Activated CD8-positive, alpha-beta memory T cell treated with anti-CD3 and anti-CD28 coated beads for 1 hour (primary cell): Measurements from ENCODE around the gene AMIGO3.
"Not testable (repeated sequence)": the region's sequence is repeated elsewhere in the genome, so short reads cannot be mapped to it uniquely, and the experiment has no call there.

Experiments used
- DNase-seq, 2 donors: peaks; one replicate each; pipeline ENCODE4 v3.0.0-alpha.2; 2020; ENCODE audit warnings: low read depth in 1 of 2; ENCODE audit errors: extremely low read depth in 1 of 2

Gene AMIGO3

GRCh38 chr3:49712631-49713317 lies 6.7 kb downstream of the AMIGO3 start:
- no peak for DNase-seq

GRCh38 chr3:49712166-49712565 lies 7.3 kb downstream of the AMIGO3 start:
- no peak for DNase-seq

DNA sequence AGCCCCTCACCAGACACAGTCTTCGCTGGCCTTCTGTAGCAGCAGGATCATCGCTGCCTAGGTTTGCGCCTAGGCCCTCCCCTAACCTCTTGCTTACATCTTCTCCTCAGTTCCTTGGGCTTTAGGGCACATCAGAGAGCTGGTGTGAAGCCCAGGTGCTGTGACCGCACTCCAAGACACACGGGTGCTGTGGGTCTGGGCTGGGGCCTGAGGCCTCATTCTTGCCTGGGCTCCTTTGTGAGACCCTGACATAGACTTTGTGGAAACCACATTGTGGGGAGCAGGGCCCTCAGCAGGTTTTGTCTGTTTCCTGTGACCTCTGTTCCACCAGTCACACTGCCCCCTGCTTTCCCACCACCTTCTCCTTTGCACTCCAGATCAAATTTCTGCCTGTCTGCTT lies 8.0 kb downstream of the AMIGO3 start:
- DNase-seq, result no peak

DNA sequence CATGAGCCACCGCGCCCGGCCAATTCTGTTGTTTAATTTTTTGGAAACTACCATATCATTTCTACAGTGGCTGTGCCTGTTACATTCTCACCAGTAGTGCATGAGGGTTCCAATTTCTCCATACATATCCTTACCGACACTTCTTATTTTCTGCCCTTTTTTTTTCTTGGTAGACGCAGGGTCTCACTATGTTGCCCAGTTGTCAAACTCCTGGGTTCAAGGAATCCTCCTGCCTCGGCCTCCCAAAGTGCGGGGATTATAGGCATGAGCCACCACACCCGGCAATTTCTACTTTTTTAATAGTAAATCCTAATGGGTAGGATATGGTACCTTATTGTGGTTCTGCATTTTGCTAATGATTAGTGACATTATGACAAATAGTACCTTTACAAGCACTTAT lies 9.6 kb downstream of the AMIGO3 start:
- no peak for DNase-seq

GRCh38 chr3:49707113-49707480 lies 12.4 kb downstream of the AMIGO3 start:
- no peak for DNase-seq

DNA sequence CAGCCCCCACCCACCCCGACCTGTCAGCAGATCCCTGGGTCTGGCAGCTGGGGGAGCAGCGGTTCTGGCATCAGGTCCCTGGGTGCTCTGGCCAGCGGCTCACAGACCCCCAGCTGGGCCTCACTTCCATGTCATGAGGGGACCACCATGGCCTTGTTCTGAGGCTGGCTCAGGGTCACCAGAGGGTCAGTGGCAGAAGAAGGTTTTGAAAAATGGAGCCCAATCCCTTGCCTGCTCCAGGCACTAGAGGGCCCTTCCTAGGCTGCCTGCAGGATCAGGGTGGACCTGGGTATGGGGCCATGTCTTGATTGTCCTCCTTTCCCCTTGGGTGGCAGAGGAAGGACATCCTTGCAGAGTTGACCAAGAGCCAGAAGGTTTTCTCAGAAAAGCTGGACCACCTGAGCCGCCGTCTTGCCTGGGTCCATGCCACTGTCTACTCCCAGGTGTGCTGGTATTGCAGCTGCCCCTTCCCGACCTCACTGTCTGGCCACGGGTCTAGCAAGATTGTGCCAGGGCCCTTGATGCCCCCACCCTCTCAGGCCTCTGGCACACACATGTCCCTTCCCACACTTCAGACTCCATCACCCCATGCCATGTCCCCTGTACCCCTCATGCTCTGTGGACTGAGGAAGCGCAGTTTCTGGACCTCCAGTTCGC lies 12.9 kb downstream of the AMIGO3 start:
- DNase-seq, result no peak

DNA sequence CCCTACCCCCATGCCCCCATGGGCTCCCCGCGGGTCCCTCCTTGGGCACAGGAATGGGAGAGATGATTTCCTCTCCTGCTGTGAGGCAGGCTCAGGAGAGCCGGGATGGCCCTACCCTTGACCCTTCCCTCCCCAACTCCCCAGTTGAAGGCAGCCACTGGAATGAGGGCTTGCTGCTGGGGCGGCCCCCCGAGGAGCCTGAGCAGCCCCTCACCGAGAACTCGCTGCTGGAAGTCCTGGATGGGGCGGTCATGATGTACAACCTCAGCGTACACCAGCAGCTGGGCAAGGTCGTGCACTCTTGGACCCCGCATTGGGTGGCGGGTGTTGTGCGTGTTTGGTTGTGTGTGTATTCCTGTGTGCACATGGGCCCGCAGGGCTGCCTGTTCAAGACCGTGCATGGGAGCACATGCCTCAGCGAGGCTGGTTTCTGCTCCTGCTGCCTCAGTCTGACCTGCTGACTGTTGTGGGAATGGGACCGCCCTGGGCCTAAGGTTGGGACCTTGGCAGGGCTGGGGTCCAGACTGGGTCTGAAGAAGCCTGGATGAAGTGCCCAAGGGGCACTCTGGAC lies 14.0 kb downstream of the AMIGO3 start:
- no peak for DNase-seq

DNA sequence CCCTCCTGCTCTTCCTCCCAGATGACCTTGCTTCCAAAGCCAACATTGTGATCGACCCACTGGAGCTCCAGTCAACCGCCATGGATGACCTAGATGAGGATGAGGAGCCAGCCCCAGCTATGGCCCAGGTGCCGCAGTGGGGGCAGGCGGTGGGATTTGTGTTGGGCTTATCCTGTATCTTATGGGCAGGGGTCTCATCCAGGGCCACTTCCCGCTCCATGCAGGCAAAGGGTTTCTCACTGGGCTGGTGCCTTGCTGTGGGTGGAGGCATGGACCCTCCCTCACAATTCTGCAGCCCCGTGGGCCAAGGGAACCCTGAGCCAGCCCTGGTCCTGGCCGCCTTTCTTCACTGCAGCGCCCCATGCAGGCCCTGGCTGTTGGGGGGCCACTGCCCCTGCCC lies 14.9 kb downstream of the AMIGO3 start:
- no peak for DNase-seq

DNA sequence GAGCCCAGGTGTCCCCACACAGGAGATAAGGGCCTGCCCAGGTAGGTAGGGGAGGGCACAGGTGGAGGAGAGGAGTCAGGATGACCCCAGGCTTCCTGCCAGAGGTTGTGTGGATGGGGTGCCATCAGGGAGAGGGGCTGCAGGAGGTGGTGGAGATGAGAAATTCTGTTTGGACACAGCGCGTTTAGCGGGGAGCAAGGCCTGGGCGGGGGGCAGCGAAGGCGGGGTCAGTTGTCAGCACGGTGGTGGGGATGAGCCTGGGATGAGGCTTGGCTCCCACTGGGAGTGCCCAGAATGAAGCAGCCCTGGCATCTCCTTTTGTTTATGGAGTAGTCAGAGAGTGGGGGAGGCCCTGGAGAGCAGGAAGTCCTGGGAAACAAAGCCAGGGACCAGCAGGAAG lies 15.5 kb downstream of the AMIGO3 start:
- DNase-seq, result no peak

GRCh38 chr3:49703443-49703927 lies 16.0 kb downstream of the AMIGO3 start:
- DNase-seq, result peak in 1 of 2 donors; percentile 36

GRCh38 chr3:49702672-49703071 lies 16.8 kb downstream of the AMIGO3 start:
- DNase-seq, result no peak

DNA sequence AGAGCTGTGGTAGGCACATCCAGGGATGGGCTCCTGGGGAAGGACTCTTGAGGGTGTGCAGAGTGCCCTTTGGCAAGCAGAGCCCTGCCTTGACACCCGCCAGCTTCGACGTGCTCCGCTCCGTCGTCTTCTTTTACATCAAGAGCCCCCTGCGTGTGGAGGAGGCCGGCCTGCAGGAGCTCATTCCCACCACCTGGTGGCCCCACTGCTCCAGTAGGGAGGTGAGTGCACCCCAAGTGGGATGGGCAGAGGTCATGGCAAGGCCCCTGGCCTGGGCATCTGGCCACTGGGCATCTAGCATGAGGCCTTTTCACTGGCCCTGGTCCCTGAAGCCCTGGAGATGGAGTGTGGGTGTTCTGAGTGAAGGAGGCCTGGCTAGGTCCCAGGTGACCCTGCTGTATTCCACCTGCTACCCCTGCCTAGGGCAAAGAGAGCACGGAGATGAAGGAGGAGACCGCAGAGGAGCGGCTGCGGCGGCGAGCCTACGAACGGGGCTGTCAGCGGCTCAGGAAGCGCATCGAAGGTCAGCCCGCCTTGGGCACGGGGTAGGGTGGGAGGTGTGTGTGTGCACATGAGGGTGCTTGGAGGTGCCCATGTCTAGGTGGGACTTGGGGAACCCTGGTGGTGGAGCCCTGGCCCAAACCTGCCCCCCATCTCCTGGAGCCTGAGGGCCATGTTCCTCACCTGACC lies 18.0 kb downstream of the AMIGO3 start:
- no peak for DNase-seq

- DNase-seq, result no peak
These were observed 18.9 kb downstream of the AMIGO3 start for GRCh38 chr3:49700453-49701128.

GRCh38 chr3:49700014-49700413 lies 19.5 kb downstream of the AMIGO3 start:
- no peak for DNase-seq

- no peak for DNase-seq
These were observed 20.1 kb downstream of the AMIGO3 start for GRCh38 chr3:49699281-49699979.

DNA sequence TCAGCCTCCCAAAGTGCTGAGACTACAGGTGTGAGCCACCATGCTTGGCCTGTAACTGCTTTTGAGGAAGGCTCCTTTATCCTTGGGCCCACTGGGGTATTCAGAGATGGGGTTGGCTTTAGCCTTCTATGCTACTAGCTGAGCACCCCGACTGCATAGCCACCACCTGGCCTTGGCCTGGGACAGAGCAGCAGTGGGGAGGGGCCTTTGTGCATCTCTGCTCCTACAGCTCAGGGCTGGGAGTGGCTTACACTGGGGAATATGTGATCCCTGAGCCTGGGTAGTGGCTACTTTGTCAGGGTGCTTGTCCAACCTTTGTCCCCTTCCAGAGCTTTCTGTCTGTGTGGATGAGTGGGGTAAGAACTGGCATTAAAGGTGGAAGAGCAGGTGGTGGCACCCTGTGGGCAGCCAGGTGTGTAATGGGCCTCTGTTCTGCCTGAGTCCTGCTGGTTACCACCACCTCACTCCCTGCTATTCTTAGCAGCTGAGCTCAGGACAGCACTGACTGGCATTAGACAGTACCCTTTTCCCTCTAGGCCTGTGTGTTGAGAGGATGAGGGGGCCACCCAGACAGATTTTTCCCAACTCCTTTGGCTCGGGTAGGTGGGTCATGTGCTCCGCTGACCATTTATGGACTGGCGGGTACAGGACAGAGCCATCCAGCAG lies 24.0 kb downstream of the AMIGO3 start:
- DNase-seq, result not testable (repeated sequence)

DNA sequence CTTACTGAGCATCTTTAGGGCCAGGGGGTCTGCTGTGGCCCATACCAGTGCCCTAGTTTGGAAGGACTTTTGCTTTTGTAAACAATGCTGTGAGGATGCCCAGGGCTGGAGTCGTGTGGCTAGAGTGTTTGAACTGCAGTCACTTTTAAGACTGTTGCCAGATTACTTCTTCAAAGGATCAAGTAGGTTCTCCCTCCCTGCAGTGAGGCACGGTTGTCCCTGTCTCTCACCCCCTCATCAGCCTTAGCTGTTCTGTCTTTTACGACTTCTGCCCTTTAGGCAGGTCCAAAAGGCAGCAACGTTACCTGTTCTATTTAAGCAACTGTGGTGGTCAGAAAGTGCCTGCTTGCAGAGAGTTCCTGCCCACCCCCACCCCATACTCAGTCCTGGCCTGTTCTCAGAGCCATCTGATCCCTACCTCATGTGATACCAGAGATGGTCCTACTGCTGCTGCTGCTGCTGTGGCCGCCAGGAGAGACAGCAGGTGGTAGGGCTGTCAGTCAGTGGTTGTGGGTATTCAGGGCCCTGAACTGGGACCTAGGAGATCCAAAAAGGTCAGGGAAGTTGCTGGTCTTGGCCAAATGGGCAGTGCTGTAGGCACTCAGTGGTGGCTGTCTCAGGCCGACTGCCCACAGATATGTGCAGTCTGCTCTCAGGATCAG lies 24.9 kb downstream of the AMIGO3 start:
- not testable (repeated sequence) for DNase-seq

DNA sequence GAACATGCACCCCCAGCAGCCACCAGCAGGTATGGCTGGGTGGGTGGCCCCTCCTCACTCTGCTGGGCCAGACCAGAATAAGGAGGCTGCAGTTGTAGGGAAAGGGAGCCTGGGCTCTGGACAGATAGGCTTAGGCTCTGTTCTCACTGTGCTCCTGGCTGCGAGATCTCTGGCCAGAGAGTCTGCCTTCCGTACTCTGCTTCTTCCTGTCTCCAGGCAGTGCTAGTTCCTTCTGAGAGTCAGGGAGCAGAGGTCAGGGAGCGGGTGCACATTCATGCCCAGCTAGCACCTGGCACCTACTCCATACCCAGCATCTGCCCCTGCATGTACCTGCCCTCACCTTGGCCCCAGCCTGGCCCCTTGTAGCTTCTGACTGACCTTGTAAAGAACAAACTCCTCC lies 28.0 kb downstream of the AMIGO3 start:
- DNase-seq, result not testable (repeated sequence)

- DNase-seq, result not testable (repeated sequence)
These were observed 28.6 kb downstream of the AMIGO3 start for GRCh38 chr3:49690856-49691255.
